ENCODE results near the gene DCTN4. TPM values are rescaled to one million over a fixed set of nuclear protein-coding genes. Genes with fewer than 3 reads are reported as not detected.

Gene DCTN4
- total RNA-seq, 1 experiment from 2014 or later = 48.5 TPM

GRCh38 chr5:150670275-150670947 lies 88.4 kb downstream of the DCTN4 start:
- no peak overlapping the region for H4K91ac ChIP-seq (ENCODE audit: insufficient read length, low read depth, low read length)
- peaks cover 3% of the 10 kb centered on the region; the same call in 1 of the 2 replicates for H3K4me1 ChIP-seq (ENCODE audit: insufficient read depth, low read length)
- no peak overlapping the region for H2BK5ac ChIP-seq (ENCODE audit: insufficient read length, low read length)
- H3K9me3 ChIP-seq (ENCODE audit: control insufficient read depth, low read depth, low read length) = no peaks in the 10 kb centered on the region
- peak overlapping the region; percentile 87 for H3K4me3 Mint-ChIP-seq
- WGBS (ENCODE audit: extremely low coverage, insufficient read length, low lambda C conversion rate) = no CpG with 5 or more reads among the region's 14 CpGs
- no peak overlapping the region for H3T11ph ChIP-seq (ENCODE audit: low read length)
- no peak overlapping the region for H2BK12ac ChIP-seq (ENCODE audit: insufficient read length, low read depth, low read length)
- no peaks in the 10 kb centered on the region for H3K27me3 Mint-ChIP-seq (ENCODE audit: low read depth)
- no peaks in the 10 kb centered on the region for H4K20me1 ChIP-seq (ENCODE audit: control insufficient read depth, insufficient read depth, insufficient read length)
- no peak overlapping the region for H2BK15ac ChIP-seq (ENCODE audit: low read depth, low read length)
- H2BK120ac ChIP-seq (ENCODE audit: low read depth, low read length, poor library complexity, severe bottlenecking) = no peak overlapping the region
- no peak for DNase-seq
- peak overlapping the region in 1 of 3 experiments; percentile 20; a peak in 2 of 7 replicates for H3K27ac Mint-ChIP-seq
- H4K8ac ChIP-seq (replicated peaks; ENCODE audit: insufficient read length, low read depth, low read length) = no peak overlapping the region
- H3K23me2 ChIP-seq (ENCODE audit: insufficient read length, low read depth, low read length, poor library complexity, severe bottlenecking) = peaks cover 7% of the 10 kb centered on the region
- no peak overlapping the region for H3K18ac ChIP-seq (ENCODE audit: insufficient read length, low read depth, low read length)
- no peak overlapping the region for H2AFZ ChIP-seq (ENCODE audit: low read length)
- H3K36me3 Mint-ChIP-seq (ENCODE audit: insufficient read depth in 1 of 3, low read depth in 3 of 3) = peaks cover 5 to 9% (median 8%) of the 10 kb centered on the region in 3 experiments; a peak in 6 of 7 replicates
- no peak overlapping the region for H3K27ac ChIP-seq (ENCODE audit: insufficient read length, low read depth, low read length)
- H3K4me1 Mint-ChIP-seq = peaks cover 29 to 30% of the 10 kb centered on the region in 2 experiments
- no peaks in the 10 kb centered on the region for H3K27me3 ChIP-seq (ENCODE audit: insufficient read depth, low read length)
- peak overlapping the region; percentile 74 for H3K4me2 ChIP-seq (ENCODE audit: insufficient read depth, insufficient read length, low read length)
- H3K79me1 ChIP-seq (ENCODE audit: insufficient read depth, low read depth, low read length, poor library complexity, severe bottlenecking) = no peaks in the 10 kb centered on the region
- H3K14ac ChIP-seq (ENCODE audit: insufficient read depth, low read length) = no peak overlapping the region
- no peak overlapping the region for H4K5ac ChIP-seq (ENCODE audit: insufficient read length, low read depth, low read length)
- H2BK20ac ChIP-seq (ENCODE audit: low read depth, low read length, poor library complexity, severe bottlenecking) = no peak overlapping the region
- H3K4ac ChIP-seq (ENCODE audit: low read depth, low read length) = no peak overlapping the region
- no peaks in the 10 kb centered on the region for H3K79me2 ChIP-seq (ENCODE audit: insufficient read depth, low read length)
- TF ChIP-seq CTCF (conservative IDR thresholded peaks at IDR 0.05) = no peak
- H3K56ac ChIP-seq (ENCODE audit: insufficient read length, low read depth, low read length) = no peak overlapping the region
- no peak overlapping the region for H3K9ac ChIP-seq (ENCODE audit: extremely low read depth, insufficient read length, low read length)
- H3K9me3 Mint-ChIP-seq = no peaks in the 10 kb centered on the region; a peak in 1 of 5 replicates
- H2AK5ac ChIP-seq (ENCODE audit: insufficient read length, low read length) = no peak overlapping the region
- no peak overlapping the region for H3K23ac ChIP-seq (ENCODE audit: insufficient read length, low read depth, low read length)

Measured in H9 (cell line).